Stimulated activated CD4-positive, alpha-beta T cell treated with anti-CD3 and anti-CD28 coated beads, TNF-alpha, amount 100 ng/mL, for 4 hours (primary cell): Measurements from ENCODE around the gene GNB1L.

ENCODE experiments used
- DNase-seq, 3 experiments: peaks; one replicate each; pipeline ENCODE4 v3.0.0-alpha.2; 2020; ENCODE audit warnings: low read depth in 3 of 3

Gene GNB1L

DNA sequence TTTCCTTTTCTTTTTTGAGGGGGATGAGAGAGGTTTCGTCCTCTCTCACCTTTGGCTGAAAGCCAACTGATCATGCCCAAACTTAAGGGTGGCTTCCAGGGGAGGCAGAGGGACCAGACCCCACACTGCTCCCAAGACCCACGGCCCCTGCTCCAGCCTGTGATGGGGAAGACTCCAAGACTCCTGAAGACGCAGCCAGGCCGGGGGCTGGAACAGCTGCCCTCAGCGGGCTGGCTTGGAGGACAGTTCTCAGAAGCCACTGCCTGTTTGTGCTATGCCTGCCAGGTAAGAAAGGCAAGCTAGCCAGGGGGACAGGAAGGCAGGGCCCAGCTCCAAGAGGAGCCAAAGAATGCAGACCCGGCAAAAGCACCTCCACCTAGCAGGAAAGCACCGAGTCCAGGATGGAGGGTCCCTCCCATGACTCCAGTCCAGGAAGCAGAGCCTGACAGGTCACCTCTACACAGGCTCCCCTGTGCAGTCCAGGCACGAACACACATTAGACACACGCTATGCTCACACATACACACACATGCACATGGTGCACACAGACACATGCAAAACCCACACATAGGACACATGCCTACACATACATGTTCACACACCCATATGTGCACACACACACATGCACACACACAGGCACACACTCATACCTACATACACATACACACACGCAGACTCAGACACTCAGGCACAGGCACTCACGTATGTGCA is 31.3 kb downstream of the GNB1L start:
- DNase-seq: no peak

GRCh38 chr22:19822301-19823117 is 32.2 kb downstream of the GNB1L start:
- no peak for DNase-seq

GRCh38 chr22:19821523-19822300 is 33.0 kb downstream of the GNB1L start:
- DNase-seq: no peak

DNA sequence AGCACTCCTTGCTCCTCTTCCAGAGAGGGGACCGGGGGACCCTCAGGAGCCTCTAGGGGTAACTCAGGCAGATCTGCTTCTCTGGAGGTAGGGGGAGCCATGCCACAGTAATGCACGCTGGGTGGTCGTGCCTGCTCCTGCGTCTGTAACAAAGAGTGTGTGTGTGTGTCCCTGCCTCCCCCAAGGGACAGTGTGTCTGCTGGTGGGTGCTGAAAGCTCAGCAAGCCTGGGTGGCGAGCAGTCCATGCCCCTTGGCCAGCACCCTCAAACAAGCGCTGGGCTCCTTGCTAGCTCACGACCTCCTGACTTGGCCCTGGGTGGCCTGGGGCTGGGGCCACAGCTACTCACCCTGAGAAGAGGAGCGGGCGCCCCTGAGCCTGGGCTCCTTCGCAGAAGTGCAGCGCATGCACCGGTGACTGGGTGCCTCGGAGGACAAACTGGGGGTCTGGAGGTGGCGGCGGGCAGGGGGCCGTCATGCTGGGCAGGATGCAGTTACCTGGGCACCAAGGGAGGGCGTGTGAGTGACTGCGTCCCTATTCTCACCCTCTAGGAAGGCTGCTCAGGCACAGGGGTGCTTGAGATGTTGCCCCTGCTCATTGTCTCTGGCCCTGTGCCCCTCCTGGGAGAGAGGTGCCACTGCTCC is 33.7 kb downstream of the GNB1L start:
- no peak for DNase-seq

DNA sequence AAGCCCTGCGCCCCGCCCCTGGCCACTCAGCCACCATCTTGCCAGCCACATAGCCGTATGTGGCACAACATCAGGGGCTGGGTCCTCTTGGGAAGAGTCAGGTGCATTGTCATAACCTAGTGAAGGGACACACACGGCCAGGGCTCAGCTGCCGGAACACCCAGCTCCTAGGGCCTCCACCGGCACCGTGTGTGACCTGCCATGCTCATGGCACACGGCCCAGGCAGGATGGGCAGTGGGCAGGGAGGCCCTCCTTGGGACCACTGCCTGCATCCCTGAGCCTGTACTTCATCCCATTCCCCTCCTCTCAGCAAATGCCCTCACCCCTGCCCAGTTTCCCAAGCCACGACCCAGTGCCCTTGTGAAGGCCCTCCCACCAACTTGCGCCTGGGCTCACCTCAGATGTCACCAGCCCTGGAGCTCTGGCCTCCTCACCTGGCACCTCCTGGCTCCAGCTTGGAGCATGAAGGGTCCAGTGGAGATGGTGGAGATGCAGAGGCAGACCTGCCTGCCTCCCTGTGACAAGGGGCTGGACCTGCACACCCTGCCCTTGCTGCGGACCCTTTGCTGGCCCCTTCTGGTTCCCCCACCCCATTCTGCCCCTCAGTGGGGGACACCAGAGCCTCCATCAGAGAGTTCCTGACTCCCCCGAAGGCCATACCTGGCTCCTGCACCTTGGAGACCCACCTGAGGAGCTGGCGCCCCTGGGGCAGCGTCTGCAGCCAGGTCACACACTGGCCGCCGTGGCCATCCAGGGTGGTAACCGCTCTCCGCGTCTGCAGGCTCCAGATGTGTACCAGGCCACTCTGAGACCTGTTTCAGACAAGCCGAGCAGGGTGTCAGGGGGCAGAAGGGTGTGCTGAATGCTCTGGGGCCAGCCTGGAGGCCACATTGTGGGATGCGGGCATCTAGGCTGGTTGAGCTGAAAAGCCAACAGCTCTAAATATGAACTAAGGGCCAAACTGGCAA is 34.5 kb downstream of the GNB1L start:
- no peak for DNase-seq

DNA sequence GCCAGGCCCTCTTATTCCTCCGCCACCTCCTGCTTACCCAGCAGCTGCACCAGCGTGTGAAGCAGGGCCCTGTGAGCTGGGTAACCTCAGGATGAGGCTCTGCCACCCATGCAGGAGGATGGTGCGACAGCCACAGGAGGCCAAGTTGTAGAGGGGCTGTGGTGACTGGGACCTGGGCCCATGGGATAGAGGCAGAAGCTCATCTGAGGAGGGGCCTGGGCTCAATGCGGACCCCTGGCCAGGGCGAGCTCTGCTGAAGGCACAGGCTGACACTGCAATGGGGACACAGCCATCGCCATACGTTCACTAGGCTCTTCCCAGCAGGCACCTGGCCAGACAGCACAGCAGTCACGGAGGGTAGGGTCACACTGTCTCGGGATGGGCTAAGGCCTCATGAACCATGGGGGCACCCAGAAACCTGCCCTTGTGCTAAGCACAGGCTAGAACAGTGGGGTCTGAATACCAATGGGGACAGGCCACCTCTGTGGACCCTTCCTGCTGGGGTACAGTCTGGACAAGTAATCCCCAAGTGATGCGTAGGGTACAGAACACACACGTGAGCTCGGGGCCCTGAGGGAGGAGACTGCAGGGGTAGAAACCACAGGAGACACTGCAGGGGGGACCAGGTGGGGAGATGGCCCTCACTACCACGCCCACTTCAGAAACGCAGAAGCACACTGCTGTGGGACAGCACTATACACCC is 35.3 kb downstream of the GNB1L start:
- no peak for DNase-seq

DNA sequence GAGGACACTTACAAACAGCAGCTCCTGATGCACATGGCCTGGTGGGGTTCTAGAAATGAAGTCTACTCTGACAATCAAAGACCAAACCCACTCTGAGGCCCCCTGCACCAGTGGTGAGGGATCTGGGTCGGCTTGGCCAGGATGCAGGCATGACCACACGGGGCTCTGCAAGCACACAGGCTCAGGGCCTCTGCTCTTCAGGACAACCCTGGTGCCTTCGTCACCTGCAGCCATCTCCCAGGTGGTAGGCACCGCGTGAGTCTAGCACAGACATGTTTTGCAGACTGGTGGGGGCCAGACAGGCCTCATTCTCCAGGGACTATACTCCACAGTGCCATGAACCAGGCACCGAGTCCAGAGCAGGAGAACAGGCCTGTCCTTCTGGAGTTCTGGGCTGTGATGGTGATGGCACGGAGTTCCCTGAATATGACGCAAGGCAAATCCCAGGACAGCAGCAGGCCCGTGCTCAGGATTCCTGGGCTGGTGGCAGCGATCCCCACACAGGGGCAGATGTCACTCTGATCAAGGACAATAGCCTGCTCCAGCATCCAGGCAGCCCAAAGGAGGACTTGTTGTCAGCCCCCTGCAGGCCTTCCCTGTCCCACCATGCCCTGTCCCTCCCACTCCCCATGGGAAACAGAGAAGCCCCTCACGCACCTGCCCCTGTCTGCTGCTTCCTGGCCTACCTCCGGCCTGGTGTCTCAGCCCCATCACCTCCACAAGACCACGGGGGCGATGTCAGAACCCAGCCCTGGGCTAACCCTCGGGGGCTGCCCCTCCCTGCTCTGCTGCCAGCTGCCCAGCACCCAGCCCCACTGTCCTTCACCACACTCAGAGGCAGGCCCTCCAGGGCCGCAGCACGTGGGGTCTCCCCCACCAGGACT is 36.1 kb downstream of the GNB1L start:
- no peak for DNase-seq

DNA sequence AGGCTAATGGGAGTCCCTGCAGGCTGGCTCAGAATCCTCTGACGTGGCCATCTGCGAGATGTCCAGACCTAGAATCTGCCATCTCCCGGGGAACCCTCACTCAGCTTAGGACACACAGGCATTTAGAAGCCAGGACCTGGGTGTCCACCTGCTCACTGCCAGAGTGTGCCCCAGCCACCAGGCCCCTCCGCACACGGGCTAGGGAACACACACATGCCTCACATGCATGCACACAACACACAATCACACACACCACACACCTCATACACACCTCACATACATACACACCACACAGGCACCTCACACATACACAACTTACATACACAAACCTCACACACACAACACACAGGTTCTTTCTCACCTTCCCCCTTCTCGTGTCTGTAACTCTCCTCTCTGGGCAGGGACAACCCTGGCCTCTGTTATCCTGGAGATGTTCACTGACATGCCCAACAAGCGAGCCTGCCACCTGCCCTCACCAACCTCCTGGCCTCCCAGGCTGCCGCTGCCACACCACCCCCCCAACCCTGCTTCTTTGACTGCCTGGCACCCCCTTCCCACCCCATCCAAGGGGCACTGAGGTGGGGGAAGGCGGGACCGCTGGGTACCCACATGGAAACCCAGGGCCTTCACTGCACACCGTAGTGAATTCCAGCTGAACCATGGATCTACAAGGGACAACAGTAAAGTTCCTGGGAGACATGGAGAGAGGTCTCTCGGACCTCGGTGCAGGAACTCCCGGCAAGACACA is 38.1 kb downstream of the GNB1L start:
- DNase-seq: no peak

DNA sequence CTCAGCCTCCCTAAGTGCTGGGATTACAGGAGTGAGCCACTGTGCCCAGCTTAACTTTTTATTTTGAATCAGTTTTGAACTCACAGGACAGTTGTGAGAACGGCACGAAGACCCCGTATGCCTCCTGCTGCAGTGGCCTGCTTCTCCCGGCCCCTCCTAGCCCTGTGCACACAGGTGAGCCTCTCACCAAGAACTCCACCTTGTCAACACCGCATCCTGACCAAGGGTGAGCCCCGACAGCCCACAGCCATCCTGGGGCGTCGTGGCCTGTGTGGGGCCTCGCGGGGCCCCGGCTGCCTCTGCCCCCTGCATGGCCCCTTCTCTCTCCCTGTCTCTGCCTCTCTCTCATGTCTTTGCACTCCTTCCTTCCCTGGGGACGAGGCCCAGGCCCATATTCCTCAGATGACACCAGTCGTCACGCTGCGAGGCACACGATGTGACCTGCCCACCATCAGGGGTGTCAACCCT is 38.8 kb downstream of the GNB1L start:
- no peak for DNase-seq

GRCh38 chr22:19815093-19815822 is 39.4 kb downstream of the GNB1L start:
- DNase-seq: no peak

DNA sequence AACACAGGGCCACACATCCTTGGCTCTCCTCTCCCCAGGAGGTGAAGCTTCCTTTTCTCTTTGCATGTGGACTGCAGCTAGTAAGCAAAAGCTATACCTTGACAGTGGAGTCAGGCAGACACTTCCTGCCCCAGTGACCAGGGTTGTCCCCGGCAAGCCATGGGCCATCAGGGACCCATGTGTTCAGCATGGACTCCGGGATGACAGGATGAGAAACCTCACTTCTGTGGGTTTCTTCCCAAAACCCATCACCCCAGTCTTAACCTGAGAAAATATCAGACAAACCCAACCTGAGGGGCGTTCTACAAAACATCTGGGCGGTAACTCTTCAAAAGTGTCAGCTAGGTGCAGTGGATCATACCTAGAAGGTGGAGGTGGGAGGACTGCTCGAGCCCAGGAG is 40.2 kb downstream of the GNB1L start:
- DNase-seq: no peak

GRCh38 chr22:19812910-19813309 is 41.8 kb downstream of the GNB1L start:
- no peak for DNase-seq

DNA sequence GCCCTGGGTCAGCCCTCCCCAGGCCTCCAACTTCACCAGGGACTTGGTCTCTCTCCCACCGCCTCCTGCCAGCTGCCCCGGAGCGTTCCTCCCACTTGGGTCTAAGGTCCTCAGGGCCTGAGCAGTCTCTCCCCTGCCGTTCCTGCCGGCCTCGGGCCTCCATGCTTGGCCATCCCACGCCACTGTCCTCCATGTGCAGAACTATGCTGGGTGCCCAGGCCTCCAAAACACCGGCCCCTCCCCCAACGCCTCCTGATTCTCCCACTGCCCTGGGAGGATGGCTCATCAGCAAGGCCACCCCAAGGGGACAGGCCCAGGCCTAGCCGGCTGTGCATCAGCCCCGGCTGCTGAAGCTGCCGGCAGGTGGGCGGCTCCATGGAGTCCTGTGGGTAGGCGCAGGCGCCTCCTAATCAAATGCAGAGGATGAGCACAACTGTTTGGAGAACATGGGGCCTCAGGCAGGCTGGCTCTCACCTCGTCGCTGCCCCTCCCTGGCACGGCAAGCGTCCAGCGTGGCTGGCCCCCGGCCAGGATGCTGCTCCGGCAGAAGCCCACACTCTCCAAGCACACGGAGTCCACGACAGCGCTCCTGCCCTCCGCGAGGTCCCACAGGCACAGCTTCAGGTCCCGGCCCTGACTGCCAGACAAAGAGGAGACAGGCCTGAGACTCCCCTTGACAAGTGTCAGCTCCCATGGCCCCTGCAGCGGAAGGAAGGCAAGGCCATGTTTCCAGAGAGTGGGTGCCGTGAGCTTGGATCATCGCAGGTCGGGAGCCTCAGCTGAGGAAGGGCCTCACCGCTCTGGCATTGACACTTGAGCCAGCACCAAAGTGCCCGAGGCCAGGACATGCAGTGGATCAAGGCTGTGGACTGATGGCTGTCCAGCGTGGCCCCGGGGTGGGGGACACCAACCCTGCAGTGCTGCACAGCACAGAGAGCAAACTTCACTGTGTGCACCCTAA is 42.6 kb downstream of the GNB1L start:
- DNase-seq: no peak

- DNase-seq: no peak
Observed at GRCh38 chr22:19811211-19811621, 43.5 kb downstream of the GNB1L start.

- no peak for DNase-seq
Observed at GRCh38 chr22:19810381-19811201, 44.1 kb downstream of the GNB1L start.

- no peak for DNase-seq
Observed at GRCh38 chr22:19809741-19810140, 44.9 kb downstream of the GNB1L start.
